CD4-positive, alpha-beta T cell (primary cell): ENCODE data around the gene CRISP2. TPM values are rescaled to one million over a fixed set of nuclear protein-coding genes. Genes with fewer than 3 reads are reported as not detected.
"Not testable (repeated sequence)": the region's sequence is repeated elsewhere in the genome, so short reads cannot be mapped to it uniquely, and the experiment has no call there.

ENCODE experiments used
- ATAC-seq: fragments of 200-7000 bp; cut with Tn5 transposase; one replicate; pipeline ENCODE4 v1.10.0; 2022; ENCODE audit warnings: mild to moderate bottlenecking; ENCODE audit not compliant: poor library complexity
- CTCF ChIA-PET: fragments of 350-600 bp; sonication (Branson Sonifier 250); formaldehyde crosslinking; loops from one replicate; lab custom pipeline; 2021; ENCODE audit warnings: antibody characterized with exemption, inconsistent platforms; lab: Charles Lee
- POLR2A ChIA-PET: fragments of 350-600 bp; sonication (Branson Sonifier 250); formaldehyde crosslinking; loops from one replicate; lab custom pipeline; 2021; ENCODE audit warnings: antibody characterized with exemption, inconsistent platforms; lab: Charles Lee
- DNase-seq, 14 experiments: peaks; one replicate each; pipeline ENCODE4 v3.0.0-alpha.2; 2013 to 2020; ENCODE audit warnings: mixed read lengths in 2 of 14
- H3K27ac ChIP-seq, 2 donors: one replicate each; pipeline versions ENCODE4 v1.5.1 to v1.7.0; 2013; ENCODE audit warnings: low read length in 2 of 2, low read depth in 1 of 2, mild to moderate bottlenecking in 1 of 2
- H3K27me3 ChIP-seq, 2 experiments: 1 replicate in 1 of 2; 2 replicates in 1 of 2; pipeline versions ENCODE4 v1.6.1 to v1.7.0; 2013; ENCODE audit warnings: low read length in 2 of 2, control low read depth in 1 of 2, mild to moderate bottlenecking in 1 of 2, moderate library complexity in 1 of 2; ENCODE audit not compliant: insufficient read depth in 2 of 2, control insufficient read depth in 1 of 2
- H3K36me3 ChIP-seq: one replicate; pipeline ENCODE4 v1.6.1; 2013; ENCODE audit warnings: low read length, control low read depth; ENCODE audit not compliant: insufficient read depth
- H3K4me1 ChIP-seq: one replicate; pipeline ENCODE4 v1.6.1; 2013; ENCODE audit warnings: low read length, control low read depth; ENCODE audit not compliant: insufficient read depth
- H3K4me3 ChIP-seq: one replicate; pipeline ENCODE4 v1.5.1; 2013; ENCODE audit warnings: mild to moderate bottlenecking, low read length, moderate library complexity
- H3K9me3 ChIP-seq, 2 experiments: 1 replicate in 1 of 2; 2 replicates in 1 of 2; pipeline versions ENCODE4 v1.6.1 to v1.7.0; 2013; ENCODE audit warnings: low read length in 2 of 2, mild to moderate bottlenecking in 2 of 2, control low read depth in 1 of 2, moderate library complexity in 1 of 2; ENCODE audit not compliant: control insufficient read depth in 1 of 2, insufficient read depth in 1 of 2
- H3K27ac Mint-ChIP-seq: one replicate; pipeline ENCODE4 v1.8.0; 2020; ENCODE audit warnings: mixed read lengths
- H3K27me3 Mint-ChIP-seq: one replicate; pipeline ENCODE4 v1.8.0; 2021; ENCODE audit warnings: mixed read lengths
- H3K36me3 Mint-ChIP-seq: one replicate; pipeline ENCODE4 v1.8.0; 2021; ENCODE audit warnings: low read depth, mixed read lengths
- H3K4me1 Mint-ChIP-seq: one replicate; pipeline ENCODE4 v1.8.0; 2021; ENCODE audit warnings: low read depth, mixed read lengths
- H3K4me3 Mint-ChIP-seq: one replicate; pipeline ENCODE4 v1.8.0; 2020; ENCODE audit warnings: mild to moderate bottlenecking, mixed read lengths
- H3K9me3 Mint-ChIP-seq: one replicate; pipeline ENCODE4 v1.8.0; 2020; ENCODE audit warnings: mixed read lengths
- intact Hi-C, 2 experiments: fragments of 100-400 bp; cut with DNase I in 1 of 2; cut with micrococcal nuclease in 1 of 2; formaldehyde crosslinking; loops; one replicate each; pipeline versions ENCODE4 v1.15.1 to v1.9.0; 2023 to 2025; cut with DNase I, micrococcal nuclease
- total RNA-seq, 174 experiments: library from RNA in 2 of 174; stranded (reverse) in 2 of 174; gene quantifications; one replicate each; pipeline ENCODE4 v1.2.3 and lab custom pipeline; 2021 to 2026
- TF ChIP-seq, protein P1 (sequence below): fragments of 200-600 bp; IDR thresholded peaks from one replicate; pipeline ENCODE4 v1.8.0; 2022; ENCODE audit warnings: antibody characterized with exemption, mild to moderate bottlenecking

The CRISP2 gene
- total RNA-seq, 2 experiments from 2014 or later, result not detected

DNA sequence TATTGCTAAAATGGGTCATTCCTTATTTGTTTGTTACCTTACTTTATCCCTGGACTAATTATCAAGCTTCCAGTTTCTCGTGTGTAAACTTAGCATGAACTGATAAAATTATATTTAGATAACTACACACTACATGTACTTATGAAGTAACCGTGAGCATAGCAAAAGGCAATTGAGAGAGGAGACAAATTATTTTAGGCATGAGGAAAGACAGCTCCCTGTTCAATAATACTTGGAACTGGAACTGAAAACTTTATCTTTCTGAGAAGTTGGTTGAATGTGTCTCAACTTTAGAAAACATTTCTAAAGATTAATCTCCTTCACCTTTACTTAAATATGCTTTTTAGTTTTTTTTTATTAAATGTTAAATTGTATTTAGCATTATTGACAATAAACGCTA lies 19.4 kb upstream of the CRISP2 start:
- Histone ChIP-seq H3K36me3 (no peaks in the 10 kb centered on the region), H3K4me1 (no peaks in the 10 kb centered on the region), H3K9me3 (no peaks in the 10 kb centered on the region), H3K27me3 (no peaks in the 10 kb centered on the region), H3K27ac (no peak overlapping the region), H3K4me3 (no peak overlapping the region)
- POLR2A ChIA-PET, result no interaction called here
- no peak for DNase-seq
- intact Hi-C loops, result no loop called here
- no peaks in the 10 kb centered on the region for H3K4me1 Mint-ChIP-seq
- no peaks in the 10 kb centered on the region for H3K27me3 Mint-ChIP-seq
- H3K36me3 Mint-ChIP-seq, result no peaks in the 10 kb centered on the region
- CTCF ChIA-PET, result no interaction called here
- H3K4me3 Mint-ChIP-seq, result no peak overlapping the region
- H3K9me3 Mint-ChIP-seq, result no peaks in the 10 kb centered on the region
- no peak overlapping the region for H3K27ac Mint-ChIP-seq
- TF ChIP-seq, protein P1, sequence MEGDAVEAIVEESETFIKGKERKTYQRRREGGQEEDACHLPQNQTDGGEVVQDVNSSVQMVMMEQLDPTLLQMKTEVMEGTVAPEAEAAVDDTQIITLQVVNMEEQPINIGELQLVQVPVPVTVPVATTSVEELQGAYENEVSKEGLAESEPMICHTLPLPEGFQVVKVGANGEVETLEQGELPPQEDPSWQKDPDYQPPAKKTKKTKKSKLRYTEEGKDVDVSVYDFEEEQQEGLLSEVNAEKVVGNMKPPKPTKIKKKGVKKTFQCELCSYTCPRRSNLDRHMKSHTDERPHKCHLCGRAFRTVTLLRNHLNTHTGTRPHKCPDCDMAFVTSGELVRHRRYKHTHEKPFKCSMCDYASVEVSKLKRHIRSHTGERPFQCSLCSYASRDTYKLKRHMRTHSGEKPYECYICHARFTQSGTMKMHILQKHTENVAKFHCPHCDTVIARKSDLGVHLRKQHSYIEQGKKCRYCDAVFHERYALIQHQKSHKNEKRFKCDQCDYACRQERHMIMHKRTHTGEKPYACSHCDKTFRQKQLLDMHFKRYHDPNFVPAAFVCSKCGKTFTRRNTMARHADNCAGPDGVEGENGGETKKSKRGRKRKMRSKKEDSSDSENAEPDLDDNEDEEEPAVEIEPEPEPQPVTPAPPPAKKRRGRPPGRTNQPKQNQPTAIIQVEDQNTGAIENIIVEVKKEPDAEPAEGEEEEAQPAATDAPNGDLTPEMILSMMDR, result no peak
- no peak for ATAC-seq

DNA sequence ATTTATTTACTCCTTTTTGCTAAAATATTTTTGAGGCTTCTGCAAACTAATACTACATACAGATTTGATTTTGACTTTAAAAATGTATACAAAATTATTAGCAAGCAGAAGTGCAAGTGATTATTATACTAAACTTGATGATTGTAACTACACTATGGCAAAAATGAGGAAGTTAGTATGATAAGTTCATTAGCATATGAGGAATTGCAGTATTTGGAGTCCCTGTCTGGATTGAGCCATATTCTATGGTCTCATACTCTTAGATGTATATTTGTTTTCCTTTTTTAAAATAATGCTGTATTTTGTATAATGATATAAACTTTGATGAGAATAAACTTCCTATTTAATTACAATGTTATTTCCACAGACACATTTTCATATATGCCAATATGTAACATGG lies 16.9 kb upstream of the CRISP2 start:
- H3K27ac ChIP-seq, result no peak overlapping the region
- Mint-ChIP-seq H3K9me3 (no peaks in the 10 kb centered on the region), H3K27ac (no peak overlapping the region), H3K27me3 (no peaks in the 10 kb centered on the region), H3K4me1 (no peaks in the 10 kb centered on the region), H3K36me3 (no peaks in the 10 kb centered on the region), H3K4me3 (no peak overlapping the region)
- H3K4me3 ChIP-seq, result no peak overlapping the region
- ATAC-seq, result no peak
- POLR2A ChIA-PET, result no interaction called here
- CTCF ChIA-PET, result no interaction called here
- TF ChIP-seq, protein P1, result no peak
- no peaks in the 10 kb centered on the region for H3K27me3 ChIP-seq
- H3K9me3 ChIP-seq, result no peaks in the 10 kb centered on the region
- H3K4me1 ChIP-seq, result no peaks in the 10 kb centered on the region
- no peak for DNase-seq
- intact Hi-C loops, result no loop called here
- H3K36me3 ChIP-seq, result no peaks in the 10 kb centered on the region

DNA sequence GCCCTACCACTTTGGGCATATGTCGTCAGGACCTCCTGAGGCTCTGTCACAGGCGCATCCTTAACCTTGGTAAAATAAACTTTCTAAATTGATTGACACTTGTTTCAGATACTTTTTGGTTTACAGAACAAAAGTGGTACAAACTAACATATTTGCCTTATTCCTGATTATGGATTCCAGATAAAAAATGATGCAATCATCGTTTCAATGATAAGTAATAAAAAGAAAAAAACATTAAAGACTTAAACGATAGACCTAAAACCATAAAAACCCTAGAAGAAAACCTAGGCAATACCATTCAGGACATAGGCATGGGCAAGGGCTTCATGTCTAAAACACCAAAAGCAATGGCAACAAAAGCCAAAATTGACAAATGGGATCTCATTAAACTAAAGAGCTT lies 10.6 kb upstream of the CRISP2 start:
- DNase-seq, H3K27me3 Mint-ChIP-seq, H3K4me1 ChIP-seq, H3K9me3 ChIP-seq, H3K27me3 ChIP-seq, H3K36me3 ChIP-seq, H3K9me3 Mint-ChIP-seq, H3K27ac Mint-ChIP-seq, POLR2A ChIA-PET, CTCF ChIA-PET, intact Hi-C loops, H3K4me1 Mint-ChIP-seq, H3K4me3 Mint-ChIP-seq, H3K4me3 ChIP-seq, H3K27ac ChIP-seq, H3K36me3 Mint-ChIP-seq, ATAC-seq: not testable (repeated sequence)

DNA sequence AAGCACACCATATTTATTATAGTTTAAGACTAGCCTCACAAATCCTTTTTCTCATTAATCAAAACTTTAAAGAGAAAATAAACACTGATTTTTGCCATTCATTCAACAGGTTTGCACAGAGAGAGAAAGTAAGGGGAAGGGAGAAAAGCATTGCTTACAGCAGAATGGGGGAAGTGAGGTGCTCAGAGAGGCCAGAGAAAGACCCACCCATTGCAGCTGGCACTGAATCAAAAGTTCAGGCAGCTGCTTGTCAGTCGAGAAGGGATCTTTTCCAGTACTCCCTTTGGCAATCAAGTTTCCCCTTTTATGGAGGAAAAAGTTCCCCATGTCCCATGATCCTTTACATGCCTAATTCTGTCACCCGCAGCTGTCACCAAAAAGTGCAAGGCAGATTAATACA lies 8.0 kb upstream of the CRISP2 start:
- H3K27me3 Mint-ChIP-seq, result no peaks in the 10 kb centered on the region
- intact Hi-C loops, result no loop called here
- H3K9me3 ChIP-seq, result no peaks in the 10 kb centered on the region
- no peaks in the 10 kb centered on the region for H3K4me1 Mint-ChIP-seq
- no peaks in the 10 kb centered on the region for H3K4me1 ChIP-seq
- peaks cover 11% of the 10 kb centered on the region for H3K9me3 Mint-ChIP-seq
- H3K4me3 Mint-ChIP-seq, result no peak overlapping the region
- TF ChIP-seq, protein P1, result no peak
- no peak overlapping the region for H3K4me3 ChIP-seq
- H3K36me3 ChIP-seq, result no peaks in the 10 kb centered on the region
- ChIA-PET POLR2A (no interaction called here), CTCF (no interaction called here)
- DNase-seq (no peak), ATAC-seq (no peak)
- no peak overlapping the region for H3K27ac ChIP-seq
- no peak overlapping the region for H3K27ac Mint-ChIP-seq
- H3K36me3 Mint-ChIP-seq, result no peaks in the 10 kb centered on the region
- no peaks in the 10 kb centered on the region for H3K27me3 ChIP-seq
